Osteocyte (in vitro differentiated cells): ENCODE measurements around the gene EPHB1. TPM values are rescaled to one million over a fixed set of nuclear protein-coding genes. Genes with fewer than 3 reads are reported as not detected.

Experiments used
- DNase-seq: peaks from one replicate; pipeline ENCODE4 v3.0.0; 2021; ENCODE audit warnings: mixed read lengths; ENCODE audit not compliant: unreplicated experiment; ENCODE audit errors: extremely low spot score
- H3K27ac Mint-ChIP-seq: one replicate; pipeline ENCODE4 v1.8.0; 2021; ENCODE audit warnings: mild to moderate bottlenecking, mixed read lengths; ENCODE audit not compliant: unreplicated experiment
- H3K27me3 Mint-ChIP-seq: one replicate; pipeline ENCODE4 v1.8.0; 2021; ENCODE audit warnings: mixed read lengths; ENCODE audit not compliant: unreplicated experiment
- H3K36me3 Mint-ChIP-seq: one replicate; pipeline ENCODE4 v1.8.0; 2021; ENCODE audit warnings: mixed read lengths; ENCODE audit not compliant: unreplicated experiment
- H3K4me1 Mint-ChIP-seq: one replicate; pipeline ENCODE4 v1.8.0; 2021; ENCODE audit warnings: mixed read lengths; ENCODE audit not compliant: unreplicated experiment
- H3K4me3 Mint-ChIP-seq: one replicate; pipeline ENCODE4 v1.8.0; 2021; ENCODE audit warnings: mild to moderate bottlenecking, moderate library complexity, mixed read lengths; ENCODE audit not compliant: unreplicated experiment
- H3K9me3 Mint-ChIP-seq: one replicate; pipeline ENCODE4 v1.8.0; 2021; ENCODE audit warnings: mixed read lengths; ENCODE audit not compliant: unreplicated experiment
- CTCF ChIP-seq: fragments of 200-600 bp; sonication (generic); IDR thresholded peaks from 2 replicates; pipeline ENCODE4 v1.5.0; 2021; ENCODE audit warnings: antibody characterized with exemption, mild to moderate bottlenecking, moderate library complexity
- total RNA-seq: library from RNA; stranded (reverse); gene quantifications from 2 replicates; pipeline ENCODE4 v1.2.1, GENCODE V29; 2021

EPHB1 gene
- total RNA-seq, 1 donor from 2014 or later, result 0.75 TPM

- Mint-ChIP-seq H3K27me3 (no peaks in the 10 kb centered on the region), H3K27ac (no peak overlapping the region), H3K4me1 (no peaks in the 10 kb centered on the region), H3K4me3 (no peak overlapping the region), H3K9me3 (no peaks in the 10 kb centered on the region), H3K36me3 (no peaks in the 10 kb centered on the region)
- no peak for DNase-seq
- TF ChIP-seq CTCF, result no peak
These were observed 359.1 kb downstream of the EPHB1 start for GRCh38 chr3:135154186-135154585.

- Mint-ChIP-seq H3K9me3 (no peaks in the 10 kb centered on the region), H3K27me3 (no peaks in the 10 kb centered on the region), H3K4me1 (no peaks in the 10 kb centered on the region), H3K36me3 (no peaks in the 10 kb centered on the region), H3K27ac (no peak overlapping the region), H3K4me3 (no peak overlapping the region)
- no peak for TF ChIP-seq CTCF
- no peak for DNase-seq
These were observed 360.2 kb downstream of the EPHB1 start for GRCh38 chr3:135155228-135155627.

GRCh38 chr3:135155791-135156190, 360.7 kb downstream of the EPHB1 start:
- Mint-ChIP-seq H3K27ac (no peak overlapping the region), H3K4me1 (no peaks in the 10 kb centered on the region), H3K27me3 (no peaks in the 10 kb centered on the region), H3K36me3 (no peaks in the 10 kb centered on the region), H3K9me3 (no peaks in the 10 kb centered on the region), H3K4me3 (no peak overlapping the region)
- TF ChIP-seq CTCF, result no peak
- no peak for DNase-seq

GRCh38 chr3:135157045-135157740, 362.1 kb downstream of the EPHB1 start:
- no peaks in the 10 kb centered on the region for H3K9me3 Mint-ChIP-seq

GRCh38 chr3:135158520-135158919, 363.5 kb downstream of the EPHB1 start:
- Mint-ChIP-seq H3K27ac (no peak overlapping the region), H3K4me1 (no peaks in the 10 kb centered on the region), H3K9me3 (no peaks in the 10 kb centered on the region), H3K36me3 (no peaks in the 10 kb centered on the region), H3K4me3 (no peak overlapping the region), H3K27me3 (no peaks in the 10 kb centered on the region)
- DNase-seq, result no peak
- TF ChIP-seq CTCF, result no peak

More at GRCh38 chr3:135157045-135157740, 362.1 kb downstream of the EPHB1 start:
- no peak for TF ChIP-seq CTCF
- Mint-ChIP-seq H3K36me3 (no peaks in the 10 kb centered on the region), H3K27me3 (no peaks in the 10 kb centered on the region), H3K4me3 (no peak overlapping the region), H3K4me1 (no peaks in the 10 kb centered on the region), H3K27ac (no peak overlapping the region)
- DNase-seq, result no peak
